Measurements from ENCODE around the gene PPP1R9B. TPM values are rescaled to one million over a fixed set of nuclear protein-coding genes. Genes with fewer than 3 reads are reported as not detected.

Gene PPP1R9B
- total RNA-seq, 1 donor from 2014 or later: 176 TPM

DNA sequence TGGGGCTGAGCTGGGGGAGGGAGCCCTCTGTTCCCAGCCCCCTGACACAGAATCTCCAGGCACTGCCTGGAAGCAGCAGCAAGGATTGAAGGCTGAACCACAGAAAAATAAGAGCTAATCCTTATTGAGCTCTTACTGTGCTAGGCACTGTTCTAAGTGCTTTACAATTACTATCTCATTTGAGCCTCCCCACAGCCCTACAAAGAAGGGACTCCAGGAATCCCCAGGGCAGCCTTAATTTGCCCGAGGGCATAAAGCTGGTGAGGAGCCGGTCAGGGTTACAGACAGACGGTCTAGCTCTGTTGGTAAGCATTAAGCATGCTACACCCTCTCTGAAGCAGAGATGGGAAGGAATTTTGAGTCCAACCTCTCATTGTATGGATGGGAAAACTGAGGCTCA is 27.5 kb downstream of the PPP1R9B start:
- Mint-ChIP-seq H3K36me3 (ENCODE audit: unreplicated experiment) (peaks cover 9% of the 10 kb centered on the region), H3K27me3 (ENCODE audit: unreplicated experiment) (no peaks in the 10 kb centered on the region), H3K4me3 (ENCODE audit: unreplicated experiment) (no peak overlapping the region), H3K9me3 (ENCODE audit: unreplicated experiment) (no peaks in the 10 kb centered on the region), H3K4me1 (ENCODE audit: unreplicated experiment) (peaks cover 23% of the 10 kb centered on the region), H3K27ac (ENCODE audit: unreplicated experiment) (no peak overlapping the region)
- DNase-seq (ENCODE audit: extremely low spot score, unreplicated experiment): no peak
- TF ChIP-seq, protein P1, sequence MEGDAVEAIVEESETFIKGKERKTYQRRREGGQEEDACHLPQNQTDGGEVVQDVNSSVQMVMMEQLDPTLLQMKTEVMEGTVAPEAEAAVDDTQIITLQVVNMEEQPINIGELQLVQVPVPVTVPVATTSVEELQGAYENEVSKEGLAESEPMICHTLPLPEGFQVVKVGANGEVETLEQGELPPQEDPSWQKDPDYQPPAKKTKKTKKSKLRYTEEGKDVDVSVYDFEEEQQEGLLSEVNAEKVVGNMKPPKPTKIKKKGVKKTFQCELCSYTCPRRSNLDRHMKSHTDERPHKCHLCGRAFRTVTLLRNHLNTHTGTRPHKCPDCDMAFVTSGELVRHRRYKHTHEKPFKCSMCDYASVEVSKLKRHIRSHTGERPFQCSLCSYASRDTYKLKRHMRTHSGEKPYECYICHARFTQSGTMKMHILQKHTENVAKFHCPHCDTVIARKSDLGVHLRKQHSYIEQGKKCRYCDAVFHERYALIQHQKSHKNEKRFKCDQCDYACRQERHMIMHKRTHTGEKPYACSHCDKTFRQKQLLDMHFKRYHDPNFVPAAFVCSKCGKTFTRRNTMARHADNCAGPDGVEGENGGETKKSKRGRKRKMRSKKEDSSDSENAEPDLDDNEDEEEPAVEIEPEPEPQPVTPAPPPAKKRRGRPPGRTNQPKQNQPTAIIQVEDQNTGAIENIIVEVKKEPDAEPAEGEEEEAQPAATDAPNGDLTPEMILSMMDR (IDR thresholded peaks at IDR 0.05): no peak

DNA sequence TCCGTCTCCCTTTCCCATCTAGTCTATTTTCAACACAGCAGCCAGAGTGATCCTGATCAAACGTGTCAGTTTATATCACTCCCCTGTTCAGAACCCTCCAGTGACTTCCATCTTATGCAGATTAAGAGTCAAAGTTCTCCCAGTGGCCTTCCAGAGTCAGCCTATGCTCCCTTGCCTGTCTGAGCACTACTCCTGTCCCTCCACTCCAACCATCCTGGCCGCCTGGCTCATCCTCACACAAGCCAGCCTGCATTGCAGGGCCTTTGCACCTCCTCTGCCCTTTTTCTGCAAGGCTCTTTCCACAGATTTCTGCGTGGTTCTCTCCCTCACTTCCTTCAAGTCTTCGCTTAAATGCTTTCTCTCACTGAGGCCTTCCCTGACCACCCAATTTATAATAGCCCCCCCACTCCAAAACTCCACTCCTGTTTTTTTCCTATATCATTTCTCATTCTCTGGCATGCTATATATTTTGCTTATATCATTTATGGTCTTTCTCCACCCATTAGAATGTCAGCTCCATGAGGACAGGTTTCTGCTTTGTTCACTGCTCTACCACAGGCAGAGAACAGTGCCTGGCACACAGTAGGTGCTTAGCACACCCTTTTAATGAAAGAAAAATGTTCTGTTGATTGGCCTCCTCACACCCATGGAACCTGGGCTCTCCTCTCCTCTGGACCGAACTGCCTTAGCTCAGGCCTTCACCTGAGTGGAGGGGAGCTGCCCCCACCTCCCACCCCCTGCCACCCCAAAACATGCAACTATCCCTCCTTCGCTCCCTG is 29.8 kb downstream of the PPP1R9B start:
- TF ChIP-seq, protein P1 (IDR thresholded peaks at IDR 0.05): no peak
- H3K27me3 Mint-ChIP-seq (ENCODE audit: unreplicated experiment): no peaks in the 10 kb centered on the region
- peaks cover 9% of the 10 kb centered on the region for H3K36me3 Mint-ChIP-seq (ENCODE audit: unreplicated experiment)
- H3K4me3 Mint-ChIP-seq (ENCODE audit: unreplicated experiment): no peak overlapping the region
- DNase-seq (ENCODE audit: extremely low spot score, unreplicated experiment): no peak
- H3K4me1 Mint-ChIP-seq (ENCODE audit: unreplicated experiment): peaks cover 14% of the 10 kb centered on the region
- H3K9me3 Mint-ChIP-seq (ENCODE audit: unreplicated experiment): no peaks in the 10 kb centered on the region
- no peak overlapping the region for H3K27ac Mint-ChIP-seq (ENCODE audit: unreplicated experiment)

DNA sequence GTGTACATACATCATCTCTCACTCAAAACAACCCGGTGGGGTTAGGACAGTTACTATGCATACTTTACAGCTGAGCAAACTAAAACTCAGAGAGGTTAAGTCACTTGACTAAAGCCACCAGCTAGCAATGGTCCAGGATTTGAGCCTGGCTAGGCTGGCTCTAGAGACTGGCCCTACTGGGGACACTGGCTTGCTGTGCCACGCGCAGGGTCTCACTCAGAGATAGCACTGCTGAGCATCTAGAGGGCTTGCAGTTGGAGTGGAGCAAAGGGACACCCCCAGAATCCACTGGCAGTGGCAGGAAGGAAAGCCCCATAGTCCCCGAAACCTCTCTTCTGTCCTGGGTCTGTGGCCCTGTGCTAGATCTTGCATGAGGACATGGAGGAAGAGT is 31.7 kb downstream of the PPP1R9B start:
- TF ChIP-seq, protein P1 (IDR thresholded peaks at IDR 0.05): no peak
- Mint-ChIP-seq H3K27ac (ENCODE audit: unreplicated experiment) (no peak overlapping the region), H3K4me1 (ENCODE audit: unreplicated experiment) (peaks cover 14% of the 10 kb centered on the region), H3K36me3 (ENCODE audit: unreplicated experiment) (peaks cover 9% of the 10 kb centered on the region), H3K27me3 (ENCODE audit: unreplicated experiment) (no peaks in the 10 kb centered on the region), H3K9me3 (ENCODE audit: unreplicated experiment) (no peaks in the 10 kb centered on the region), H3K4me3 (ENCODE audit: unreplicated experiment) (no peak overlapping the region)
- no peak for DNase-seq (ENCODE audit: extremely low spot score, unreplicated experiment)

DNA sequence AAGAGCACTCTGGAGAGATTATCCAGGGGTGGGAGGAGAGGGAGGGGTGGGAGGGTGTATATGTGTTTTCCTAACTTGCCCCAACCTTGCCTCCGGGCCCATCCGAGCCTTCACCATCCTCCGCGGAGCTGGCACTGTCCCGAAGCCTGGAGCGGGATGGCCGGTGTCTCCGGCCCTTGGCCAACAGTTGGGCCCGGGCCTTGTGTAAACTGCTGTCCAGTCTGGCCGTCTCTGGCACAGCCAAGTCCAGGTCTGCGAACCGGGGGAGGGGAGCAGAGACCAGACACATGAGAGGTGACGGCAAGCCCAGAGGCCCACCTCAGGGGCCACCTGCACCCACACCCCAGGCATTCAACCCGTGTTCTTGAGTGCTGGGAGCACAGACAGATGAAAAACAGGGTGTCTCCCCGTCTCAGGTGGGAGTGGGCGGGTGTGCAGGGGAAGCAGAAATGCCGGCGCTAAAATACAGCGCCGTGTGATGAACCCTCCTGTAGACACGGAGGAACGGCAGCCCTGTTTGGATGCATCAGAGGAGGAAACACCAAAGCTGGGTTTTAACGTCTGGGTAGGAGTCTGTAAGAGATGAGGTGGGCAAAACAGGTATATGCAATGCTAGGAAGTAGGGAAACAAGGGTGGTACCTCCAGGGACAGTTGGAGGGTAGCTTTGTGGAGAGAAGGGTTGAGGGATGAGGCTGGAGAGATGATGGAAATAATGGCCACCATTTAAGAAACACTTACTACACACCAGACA is 32.2 kb downstream of the PPP1R9B start:
- Mint-ChIP-seq H3K36me3 (ENCODE audit: unreplicated experiment) (peaks cover 9% of the 10 kb centered on the region), H3K27ac (ENCODE audit: unreplicated experiment) (no peak overlapping the region), H3K4me1 (ENCODE audit: unreplicated experiment) (peaks cover 9% of the 10 kb centered on the region), H3K9me3 (ENCODE audit: unreplicated experiment) (no peaks in the 10 kb centered on the region), H3K27me3 (ENCODE audit: unreplicated experiment) (no peaks in the 10 kb centered on the region), H3K4me3 (ENCODE audit: unreplicated experiment) (no peak overlapping the region)
- no peak for DNase-seq (ENCODE audit: extremely low spot score, unreplicated experiment)
- TF ChIP-seq, protein P1 (IDR thresholded peaks at IDR 0.05): no peak

All from osteocyte (in vitro differentiated cells).